Endothelial cell of umbilical vein (primary cell): ENCODE results near the gene REPS2. TPM values are rescaled to one million over a fixed set of nuclear protein-coding genes. Genes with fewer than 3 reads are reported as not detected.

ENCODE experiments used
- BruUV-seq: library from RNA; stranded (reverse); fragments of 400-500 nt; replicated peaks from 2 replicates; lab custom pipeline; 2021; lab: Mats Ljungman, UMichigan
- CTCF ChIA-PET: fragments of 300-600, 350-600 bp; sonication (Branson Sonifier 250); formaldehyde crosslinking; loops from one replicate; lab custom pipeline; 2021; ENCODE audit warnings: antibody characterized with exemption, inconsistent platforms; lab: Charles Lee
- POLR2A ChIA-PET: fragments of 300-600, 350-600 bp; sonication (Branson Sonifier 250); formaldehyde crosslinking; loops from one replicate; lab custom pipeline; 2021; ENCODE audit warnings: antibody characterized with exemption, inconsistent platforms; lab: Charles Lee
- DNase-seq: peaks from one replicate; pipeline ENCODE4 v3.0.0-alpha.2; 2011; ENCODE audit warnings: low read depth, low spot score
- FAIRE-seq: peaks from 2 replicates; lab custom pipeline; 2011; peaks lifted over from hg19 to GRCh38; lab: Jason Lieb, UNC
- H2AFZ ChIP-seq: 2 replicates; pipeline ENCODE4 v1.6.0; 2012; ENCODE audit warnings: low read depth, low read length, control low read depth, inconsistent platforms
- H3K27ac ChIP-seq: 2 replicates; pipeline ENCODE4 v1.5.1; 2011; ENCODE audit warnings: low read depth, mild to moderate bottlenecking, control low read depth, low read length, moderate library complexity; ENCODE audit not compliant: insufficient read depth
- H3K27me3 ChIP-seq, 2 experiments: 2 replicates each; pipeline versions ENCODE4 v1.6.0 to v1.6.1; 2011; ENCODE audit warnings: low read length in 2 of 2, mixed read lengths in 1 of 2; ENCODE audit not compliant: control insufficient read depth in 2 of 2, insufficient read depth in 2 of 2
- H3K36me3 ChIP-seq, 2 experiments: 2 replicates in 1 of 2; 3 replicates in 1 of 2; pipeline ENCODE4 v1.5.1; 2011; ENCODE audit warnings: low read length in 2 of 2, mild to moderate bottlenecking in 1 of 2, moderate library complexity in 1 of 2; ENCODE audit not compliant: control insufficient read depth in 2 of 2, insufficient read depth in 2 of 2; ENCODE audit errors: extremely low read depth in 1 of 2
- H3K4me1 ChIP-seq: 3 replicates; pipeline ENCODE4 v1.5.1; 2011; ENCODE audit warnings: mild to moderate bottlenecking, low read length; ENCODE audit not compliant: control insufficient read depth, insufficient read depth; ENCODE audit errors: extremely low read depth
- H3K4me2 ChIP-seq: 2 replicates; pipeline ENCODE4 v1.6.1; 2011; ENCODE audit warnings: low read length, control low read depth, mixed read lengths; ENCODE audit not compliant: insufficient read depth
- H3K4me3 ChIP-seq, 3 experiments: fragments of 200-600 bp in 1 of 3; sonication (generic), shearing (Covaris generic) in 1 of 3; replicated peaks in 1 of 3; 2 replicates each; pipeline ENCODE4 v1.5.1; 2011 to 2016; ENCODE audit warnings: control low read depth in 3 of 3, low read length in 3 of 3, mild to moderate bottlenecking in 2 of 3, inconsistent platforms in 1 of 3, low read depth in 1 of 3, moderate library complexity in 1 of 3; ENCODE audit not compliant: insufficient read depth in 1 of 3
- H3K79me2 ChIP-seq: 2 replicates; pipeline ENCODE4 v1.6.0; 2012; ENCODE audit warnings: low read length, inconsistent platforms; ENCODE audit not compliant: control insufficient read depth, insufficient read depth
- H3K9ac ChIP-seq: replicated peaks from 2 replicates; pipeline ENCODE3; 2011; ENCODE audit warnings: low read length, control low read depth; ENCODE audit not compliant: insufficient read depth; ENCODE audit errors: extremely low read depth
- H3K9me1 ChIP-seq: replicated peaks from 3 replicates; pipeline ENCODE4 v1.6.0; 2011; ENCODE audit warnings: mild to moderate bottlenecking, low read length; ENCODE audit not compliant: control insufficient read depth, insufficient read depth; ENCODE audit errors: extremely low read depth
- H3K9me3 ChIP-seq: replicated peaks from 2 replicates; pipeline ENCODE4 v1.5.1; 2012; ENCODE audit warnings: low read length, inconsistent platforms; ENCODE audit not compliant: control insufficient read depth, insufficient read depth
- H4K20me1 ChIP-seq: replicated peaks from 2 replicates; pipeline ENCODE3; 2011; ENCODE audit warnings: mild to moderate bottlenecking, low read length; ENCODE audit not compliant: control insufficient read depth, insufficient read depth; ENCODE audit errors: extremely low read depth
- CTCF ChIP-seq, 2 donors: IDR thresholded peaks; 1 replicate in 1 of 2; 2 replicates in 1 of 2; pipeline ENCODE4 v1.5.1; 2011; ENCODE audit warnings: low read length in 2 of 2, mild to moderate bottlenecking in 2 of 2, moderate library complexity in 2 of 2, control low read depth in 1 of 2, inconsistent platforms in 1 of 2, low read depth in 1 of 2; ENCODE audit not compliant: insufficient read depth in 1 of 2; ENCODE audit errors: extremely low read depth in 1 of 2
- EZH2 ChIP-seq: IDR thresholded peaks from 2 replicates; pipeline ENCODE4 v1.6.1; 2012; ENCODE audit warnings: borderline replicate concordance, low read depth, mild to moderate bottlenecking, moderate library complexity, low read length, inconsistent platforms; ENCODE audit not compliant: severe bottlenecking
- FOS ChIP-seq: IDR thresholded peaks from 2 replicates; pipeline ENCODE4 v1.6.1; 2011; ENCODE audit warnings: mild to moderate bottlenecking, low read length, moderate library complexity, borderline replicate concordance; ENCODE audit not compliant: insufficient read depth
- GATA2 ChIP-seq: IDR thresholded peaks from 2 replicates; pipeline ENCODE4 v1.7.0; 2011; ENCODE audit warnings: low read depth, mild to moderate bottlenecking, moderate library complexity, mixed read lengths, low read length; ENCODE audit not compliant: insufficient read length, insufficient read depth
- MYC ChIP-seq: IDR thresholded peaks from one replicate; pipeline ENCODE4 v1.6.1; 2011; ENCODE audit warnings: mild to moderate bottlenecking, low read depth, low read length
- POLR2A ChIP-seq: IDR thresholded peaks from 2 replicates; pipeline ENCODE4 v1.6.1; 2012; ENCODE audit warnings: low read depth, mild to moderate bottlenecking, control low read depth, low read length
- dilution Hi-C: fragments of 300-500 bp; cut with MboI; formaldehyde crosslinking; loops from one replicate; pipeline ENCODE4 v1.15.0; 2019; ENCODE audit warnings: low sequenced_read_pairs; ENCODE audit not compliant: extremely low pct_ligation_motif_present
- intact Hi-C: fragments of 100-400 bp; cut with micrococcal nuclease; formaldehyde crosslinking; loops from one replicate; pipeline ENCODE4 v1.10.0; 2022
- polyA plus RNA-seq, 4 experiments: library from polyadenylated mRNA; depleted of rRNA in 3 of 4; stranded (reverse) in 3 of 4; unstranded in 1 of 4; fragments of >200 nt; gene quantifications; 2 replicates each; pipeline versions ENCODE4 v1.2.1 to v1.2.3, GENCODE V29; 2011 to 2012; ENCODE audit warnings: missing spikeins in 1 of 4
- total RNA-seq: library from RNA; stranded (reverse); gene quantifications from 2 replicates; pipeline ENCODE4 v1.2.3, GENCODE V29; 2021
- TF ChIP-seq, protein P1 (sequence below): IDR thresholded peaks from 2 replicates; pipeline ENCODE4 v1.6.1; 2011; ENCODE audit not compliant: insufficient read depth, insufficient read length

The REPS2 gene
- total and polyA plus RNA-seq, 2 donors (not counting 3 experiments of a cell fraction or from before 2014, with no cell fraction given), result 0.91 to 2.6 TPM

- no peak overlapping the region for H2AFZ ChIP-seq
- H3K4me3 ChIP-seq, result no peak overlapping the region
- no peak for TF ChIP-seq CTCF (IDR thresholded peaks at IDR 0.05; ENCODE audit: extremely low read depth in 1 of 2, insufficient read depth in 1 of 2, low read depth in 1 of 2, low read length in 2 of 2)
- no peak for TF ChIP-seq EZH2
- TF ChIP-seq, protein P1, sequence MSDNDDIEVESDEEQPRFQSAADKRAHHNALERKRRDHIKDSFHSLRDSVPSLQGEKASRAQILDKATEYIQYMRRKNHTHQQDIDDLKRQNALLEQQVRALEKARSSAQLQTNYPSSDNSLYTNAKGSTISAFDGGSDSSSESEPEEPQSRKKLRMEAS, result no peak
- intact Hi-C loops (no loop called here), dilution Hi-C loops (no loop called here)
- H3K27me3 ChIP-seq, result no peaks in the 10 kb centered on the region
- no TSS peak for BruUV-seq
- no peak overlapping the region for H3K27ac ChIP-seq
- peaks cover 4% of the 10 kb centered on the region for H3K4me1 ChIP-seq
- POLR2A ChIA-PET, result no interaction called here
- no peaks in the 10 kb centered on the region for H4K20me1 ChIP-seq
- no peak overlapping the region for H3K9ac ChIP-seq
- no peaks in the 10 kb centered on the region for H3K79me2 ChIP-seq
- no peaks in the 10 kb centered on the region for H3K36me3 ChIP-seq
- no peaks in the 10 kb centered on the region for H3K9me3 ChIP-seq
- CTCF ChIA-PET, result interaction anchor here (1.5 kb wide), 1 partner anchor 11 kb away, joined by 4 read pairs; no protein-coding TSS in a partner anchor
- peak; percentile 12 for FAIRE-seq
- no peaks in the 10 kb centered on the region for H3K9me1 ChIP-seq
- DNase-seq, result no peak
- no peak overlapping the region for H3K4me2 ChIP-seq
Measured at GRCh38 chrX:17056868-17057608, 110.6 kb downstream of the REPS2 start.

- Histone ChIP-seq H3K79me2 (no peaks in the 10 kb centered on the region), H3K27ac (no peak overlapping the region), H2AFZ (no peak overlapping the region), H3K9me3 (no peaks in the 10 kb centered on the region), H3K4me3 (no peak overlapping the region), H3K9ac (no peak overlapping the region), H4K20me1 (no peaks in the 10 kb centered on the region), H3K9me1 (no peaks in the 10 kb centered on the region), H3K4me2 (no peak overlapping the region), H3K36me3 (no peaks in the 10 kb centered on the region), H3K4me1 (no peaks in the 10 kb centered on the region), H3K27me3 (no peaks in the 10 kb centered on the region)
- BruUV-seq, result no TSS peak
- FAIRE-seq, result no peak
- intact Hi-C loops (no loop called here), dilution Hi-C loops (no loop called here)
- no peak for TF ChIP-seq GATA2
- no peak for TF ChIP-seq EZH2
- TF ChIP-seq, protein P1, result no peak
- TF ChIP-seq POLR2A, result no peak
- no peak for TF ChIP-seq FOS
- no peak for TF ChIP-seq MYC
- TF ChIP-seq CTCF (IDR thresholded peaks at IDR 0.05; ENCODE audit: extremely low read depth in 1 of 2, insufficient read depth in 1 of 2, low read depth in 1 of 2, low read length in 2 of 2), result no peak
- CTCF ChIA-PET, result interaction anchor here (1.0 to 3.3 kb wide), 5 partner anchors 8 to 179 kb away, joined by 3 to 9 read pairs (median 3); no protein-coding TSS in a partner anchor
- POLR2A ChIA-PET, result no interaction called here
- no peak for DNase-seq
Measured at GRCh38 chrX:17062065-17062464, 115.6 kb downstream of the REPS2 start.
